Lower leg skin (tissue), 4 donors: ENCODE data around the gene LACTBL1. TPM values are rescaled to one million over a fixed set of nuclear protein-coding genes. Genes with fewer than 3 reads are reported as not detected.
A peak's percentile ranks its signal among the peaks of the same experiment; 100 is the strongest.

Experiments
- DNase-seq, 2 donors: peaks; one replicate each; pipeline ENCODE4 v3.0.0-alpha.2; 2019; ENCODE audit warnings: low spot score in 2 of 2
- H3K4me3 ChIP-seq: fragments of 200-600 bp; sonication (generic); 2 replicates; pipeline ENCODE4 v1.5.1; 2017; ENCODE audit warnings: mild to moderate bottlenecking, low read depth; ENCODE audit not compliant: poor library complexity, severe bottlenecking
- POLR2A ChIP-seq, 2 donors: fragments of 450-650 bp; IDR thresholded peaks; one replicate each; pipeline ENCODE4 v1.6.1; 2016 to 2017; ENCODE audit warnings: antibody characterized with exemption in 2 of 2, mild to moderate bottlenecking in 1 of 2, moderate library complexity in 1 of 2
- WGBS, 2 donors: methylation state at CpG; one replicate each; pipeline ENCODE4 v1.1.5; 2018; 5-methylcytosine and 5-hydroxymethylcytosine counted together
- intact Hi-C: fragments of 100-400 bp; cut with DNase I; formaldehyde crosslinking; loops from one replicate; pipeline ENCODE4 v1.15.0; 2023; ENCODE audit warnings: low total_unique reads
- total RNA-seq, 4 donors: library from RNA; depleted of rRNA; stranded (reverse); fragments of >200 nt; gene quantifications; one replicate each; pipeline ENCODE4 v1.1.0, GENCODE V29; 2016
- TF ChIP-seq, protein P1 (sequence below), 3 donors: fragments of 450-650 bp; IDR thresholded peaks; one replicate each; pipeline ENCODE4 v1.5.1; 2016; ENCODE audit warnings: antibody characterized with exemption in 3 of 3, mild to moderate bottlenecking in 3 of 3, moderate library complexity in 2 of 3

Gene LACTBL1
- not detected for total RNA-seq

- intact Hi-C loops: no loop called here
These were observed at the start of gene LACTBL1 for GRCh38 chr1:22972760-22973159. Gene LACTBL1 (minus strand): TSS chr1:22972866. CDS start chr1:22972316, 550 bp downstream.

DNA sequence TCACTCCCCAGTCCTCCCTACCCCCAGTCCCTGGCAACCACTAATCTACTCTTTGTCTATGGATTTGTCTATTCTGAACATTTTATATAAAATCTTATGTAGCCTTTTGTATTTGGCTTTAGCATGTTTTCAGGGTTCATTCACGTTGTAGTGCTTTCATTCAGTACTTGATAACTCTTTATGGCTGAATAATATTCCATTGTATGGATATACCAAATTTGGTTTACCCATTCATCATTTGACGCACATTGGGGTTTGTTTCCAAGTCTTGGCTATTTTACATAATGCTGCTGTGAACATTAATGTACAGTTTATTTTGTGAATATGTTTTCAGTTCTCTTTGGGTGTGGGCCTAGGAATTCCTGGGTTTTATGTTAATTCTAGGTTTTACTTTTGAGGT, 49.2 kb upstream of the LACTBL1 start:
- TF ChIP-seq POLR2A (IDR thresholded peaks at IDR 0.05): no peak
- TF ChIP-seq, protein P1, sequence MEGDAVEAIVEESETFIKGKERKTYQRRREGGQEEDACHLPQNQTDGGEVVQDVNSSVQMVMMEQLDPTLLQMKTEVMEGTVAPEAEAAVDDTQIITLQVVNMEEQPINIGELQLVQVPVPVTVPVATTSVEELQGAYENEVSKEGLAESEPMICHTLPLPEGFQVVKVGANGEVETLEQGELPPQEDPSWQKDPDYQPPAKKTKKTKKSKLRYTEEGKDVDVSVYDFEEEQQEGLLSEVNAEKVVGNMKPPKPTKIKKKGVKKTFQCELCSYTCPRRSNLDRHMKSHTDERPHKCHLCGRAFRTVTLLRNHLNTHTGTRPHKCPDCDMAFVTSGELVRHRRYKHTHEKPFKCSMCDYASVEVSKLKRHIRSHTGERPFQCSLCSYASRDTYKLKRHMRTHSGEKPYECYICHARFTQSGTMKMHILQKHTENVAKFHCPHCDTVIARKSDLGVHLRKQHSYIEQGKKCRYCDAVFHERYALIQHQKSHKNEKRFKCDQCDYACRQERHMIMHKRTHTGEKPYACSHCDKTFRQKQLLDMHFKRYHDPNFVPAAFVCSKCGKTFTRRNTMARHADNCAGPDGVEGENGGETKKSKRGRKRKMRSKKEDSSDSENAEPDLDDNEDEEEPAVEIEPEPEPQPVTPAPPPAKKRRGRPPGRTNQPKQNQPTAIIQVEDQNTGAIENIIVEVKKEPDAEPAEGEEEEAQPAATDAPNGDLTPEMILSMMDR (IDR thresholded peaks at IDR 0.05): no peak
- H3K4me3 ChIP-seq: no peak overlapping the region
- WGBS, 2 donors: 87 to 91% methylated on average over 2 of the region's 2 CpGs
- intact Hi-C loops: no loop called here
- no peak for DNase-seq

More at GRCh38 chr1:22972760-22973159, at the start of gene LACTBL1:
- no peak within 1 kb of the TSS for H3K4me3 ChIP-seq
- 81 to 90% methylated on average over 5 of the region's 5 CpGs for WGBS, 2 donors
- peak in 1 of 2 donors; percentile 71 for DNase-seq
- TF ChIP-seq, protein P1 (IDR thresholded peaks at IDR 0.05): no peak
- no peak for TF ChIP-seq POLR2A (IDR thresholded peaks at IDR 0.05)

- TF ChIP-seq POLR2A (IDR thresholded peaks at IDR 0.05): no peak
- TF ChIP-seq, protein P1 (IDR thresholded peaks at IDR 0.05): no peak
- no peak overlapping the region for H3K4me3 ChIP-seq
- WGBS, 2 donors: 29 to 34% methylated on average over 7 of the region's 7 CpGs
- DNase-seq: no peak
- intact Hi-C loops: no loop called here
These were observed 48.2 kb upstream of the LACTBL1 start for GRCh38 chr1:23020706-23021405.

- WGBS, 2 donors: 0 to 1% methylated on average over 39 to 41 of the region's 42 CpGs
- peak overlapping the region; percentile 85 for H3K4me3 ChIP-seq
- TF ChIP-seq POLR2A (IDR thresholded peaks at IDR 0.05): no peak
- TF ChIP-seq, protein P1 (IDR thresholded peaks at IDR 0.05): no peak
- intact Hi-C loops: loop anchor here (5.0 kb wide), 1 partner anchor 968 kb away; the partner anchor contains the start of gene CDC42
- peak in 1 of 2 donors; percentile 20 for DNase-seq
These were observed 47.4 kb upstream of the LACTBL1 start for GRCh38 chr1:23019863-23020625.

DNA sequence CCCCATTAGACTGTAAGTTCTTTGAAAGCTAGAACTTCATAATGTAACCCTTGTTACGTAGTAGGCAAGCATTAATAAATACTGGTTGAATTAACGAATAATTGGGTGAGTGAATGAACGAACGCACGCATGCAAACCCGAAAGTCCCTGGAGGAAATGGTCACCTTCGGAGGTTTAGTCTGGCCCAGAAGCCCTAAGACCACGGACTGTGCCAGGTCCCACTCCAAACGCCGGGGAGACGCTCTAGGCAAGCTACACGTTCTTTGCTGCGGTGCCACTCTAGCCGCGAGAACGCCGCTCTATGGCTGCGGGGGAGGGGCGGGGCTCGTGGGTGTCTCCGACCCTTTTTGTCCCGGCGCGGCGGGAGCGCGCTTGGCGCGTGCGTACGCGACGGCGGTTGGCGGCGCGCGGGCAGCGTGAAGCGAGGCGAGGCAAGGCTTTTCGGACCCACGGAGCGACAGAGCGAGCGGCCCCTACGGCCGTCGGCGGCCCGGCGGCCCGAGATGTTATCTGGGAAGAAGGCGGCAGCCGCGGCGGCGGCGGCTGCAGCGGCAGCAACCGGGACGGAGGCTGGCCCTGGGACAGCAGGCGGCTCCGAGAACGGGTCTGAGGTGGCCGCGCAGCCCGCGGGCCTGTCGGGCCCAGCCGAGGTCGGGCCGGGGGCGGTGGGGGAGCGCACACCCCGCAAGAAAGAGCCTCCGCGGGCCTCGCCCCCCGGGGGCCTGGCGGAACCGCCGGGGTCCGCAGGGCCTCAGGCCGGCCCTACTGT, 46.6 kb upstream of the LACTBL1 start, which contains the start of gene KDM1A:
Gene KDM1A (plus strand): TSS at position 375 of the 769 bp plus-strand sequence. CDS start 129 bp downstream, at position 504.
- DNase-seq: peak; percentile 94 to 99
- TF ChIP-seq, protein P1 (IDR thresholded peaks at IDR 0.05): no peak
- peak in 1 of 2 donors; percentile 36 for TF ChIP-seq POLR2A (IDR thresholded peaks at IDR 0.05)
- WGBS, 2 donors: 0% methylated on average over 17 to 49 of the region's 85 CpGs
- intact Hi-C loops: loop anchor here (5.0 kb wide), 1 partner anchor 967 kb away; the partner anchor contains the start of gene CDC42
- peak within 1 kb of the TSS; percentile 85 for H3K4me3 ChIP-seq
